PC-3 (cell line): ENCODE measurements around the gene TXNDC12.

Experiments used
- CTCF ChIP-seq: fragments of 300-600 bp; sonication (generic); conservative IDR thresholded peaks from 2 replicates; pipeline ENCODE4 v1.5.1; 2017; ENCODE audit warnings: antibody characterized with exemption, low read depth, mild to moderate bottlenecking, low read length
- EZH2 ChIP-seq: fragments of 300-600 bp; sonication (generic); IDR thresholded peaks from one replicate; pipeline ENCODE4 v1.6.1; 2017; ENCODE audit warnings: antibody characterized with exemption, mild to moderate bottlenecking, low read length; ENCODE audit not compliant: unreplicated experiment
- EZH2phosphoT487 ChIP-seq: fragments of 300-600 bp; sonication (generic); IDR thresholded peaks from 2 replicates; pipeline ENCODE4 v1.6.1; 2018; ENCODE audit warnings: mild to moderate bottlenecking, antibody characterized with exemption, low read length, borderline replicate concordance

DNA sequence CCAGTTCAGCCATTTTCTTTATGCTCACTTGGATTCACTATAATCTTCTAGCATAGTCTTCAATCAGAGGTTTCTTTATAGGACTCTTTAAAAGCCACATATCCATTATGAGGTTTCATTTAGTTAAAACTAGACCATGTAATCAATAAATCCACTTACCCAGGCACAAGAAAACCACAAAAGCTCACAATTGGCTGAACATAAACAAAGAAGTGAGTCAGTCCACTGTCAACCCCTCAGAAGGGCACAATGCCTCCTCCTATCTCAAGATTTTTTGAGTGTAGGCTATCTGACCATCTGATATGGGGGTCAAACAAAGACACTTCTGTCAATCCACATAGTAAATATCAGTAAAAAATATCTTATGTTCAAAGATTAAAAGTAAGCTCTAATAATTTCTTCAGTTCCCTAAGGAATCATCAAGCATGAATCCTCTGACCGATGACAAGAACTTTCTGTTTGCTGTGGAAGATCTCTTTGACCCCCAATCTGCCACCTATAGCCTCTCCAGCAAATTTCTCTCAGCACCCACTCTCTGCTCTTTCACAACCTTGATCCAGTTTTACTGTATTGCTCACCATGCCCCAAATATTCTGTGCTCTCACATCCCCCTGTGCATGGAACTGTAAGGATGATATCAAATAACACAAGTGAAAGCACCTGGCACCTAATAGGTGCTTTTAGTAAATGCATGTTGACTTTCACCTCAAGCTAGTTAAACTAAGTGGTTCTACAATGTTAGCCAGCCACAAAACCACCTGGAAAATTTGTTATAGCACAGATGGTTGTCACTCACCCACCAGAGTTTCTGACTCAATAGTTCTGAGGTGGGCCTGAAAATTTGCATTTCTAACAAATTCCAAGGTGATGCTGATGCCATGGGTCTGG is 81.2 kb downstream of the TXNDC12 start:
- TF ChIP-seq CTCF (no peak), EZH2 (no peak), EZH2phosphoT487 (no peak)
